BJ (cell line): ENCODE data around the gene DDX46. TPM values are rescaled to one million over a fixed set of nuclear protein-coding genes. Genes with fewer than 3 reads are reported as not detected.

Experiments used
- CTCF ChIA-PET: fragments of 350-600 bp; formaldehyde crosslinking; extraction: SDS; loops from one replicate; lab custom pipeline; 2021; ENCODE audit warnings: antibody characterized with exemption, inconsistent platforms; lab: Yijun Ruan, JAX
- POLR2A ChIA-PET: fragments of 300-600 bp; sonication (Branson Sonifier 250); formaldehyde crosslinking; extraction: SDS; loops from one replicate; lab custom pipeline; 2021; ENCODE audit warnings: antibody characterized with exemption; lab: Charles Lee
- DNase-seq: peaks from one replicate; pipeline ENCODE4 v3.0.0-alpha.2; 2011; ENCODE audit warnings: low read depth
- H3K27me3 ChIP-seq: 2 replicates; pipeline ENCODE4 v1.6.0; 2011; ENCODE audit warnings: low read length; ENCODE audit not compliant: control insufficient read depth, insufficient read depth
- H3K36me3 ChIP-seq: 2 replicates; pipeline ENCODE4 v1.5.1; 2011; ENCODE audit warnings: low read length; ENCODE audit not compliant: control insufficient read depth, insufficient read depth
- H3K4me3 ChIP-seq: 2 replicates; pipeline ENCODE4 v1.5.1; 2011; ENCODE audit warnings: low read depth, mild to moderate bottlenecking, control low read depth, low read length
- polyA plus RNA-seq: library from polyadenylated mRNA; depleted of rRNA; stranded (reverse); fragments of >200 nt; gene quantifications from 2 replicates; pipeline ENCODE4 v1.2.3, GENCODE V29; 2011
- TF ChIP-seq, protein P1 (sequence below): IDR thresholded peaks from 2 replicates; pipeline ENCODE4 v1.5.1; 2011; ENCODE audit warnings: low read depth, mild to moderate bottlenecking, control low read depth, inconsistent platforms, low read length, moderate library complexity; ENCODE audit not compliant: insufficient read depth

Gene DDX46
- polyA plus RNA-seq, 1 experiment, result 19.4 TPM

DNA sequence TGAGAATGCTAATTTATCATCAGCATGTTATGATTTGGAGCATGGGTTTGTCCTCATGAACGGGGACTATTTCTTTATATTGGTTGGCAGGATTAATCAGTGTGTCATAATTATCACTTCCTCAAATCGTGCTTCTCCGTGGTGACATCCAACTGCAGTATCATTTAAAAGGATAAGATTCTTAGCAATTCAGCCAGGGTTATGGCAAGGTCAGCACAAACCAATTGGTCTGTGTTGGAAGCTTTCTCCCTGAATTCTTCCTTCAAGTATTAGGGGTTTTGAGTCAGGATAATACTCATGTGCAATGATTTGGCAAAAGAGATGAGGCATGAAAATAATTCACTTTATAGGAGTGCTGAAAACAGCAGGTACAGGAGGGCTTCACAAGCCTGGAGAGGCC, 25.8 kb upstream of the DDX46 start:
- H3K27me3 ChIP-seq, result no peaks in the 10 kb centered on the region
- TF ChIP-seq, protein P1, sequence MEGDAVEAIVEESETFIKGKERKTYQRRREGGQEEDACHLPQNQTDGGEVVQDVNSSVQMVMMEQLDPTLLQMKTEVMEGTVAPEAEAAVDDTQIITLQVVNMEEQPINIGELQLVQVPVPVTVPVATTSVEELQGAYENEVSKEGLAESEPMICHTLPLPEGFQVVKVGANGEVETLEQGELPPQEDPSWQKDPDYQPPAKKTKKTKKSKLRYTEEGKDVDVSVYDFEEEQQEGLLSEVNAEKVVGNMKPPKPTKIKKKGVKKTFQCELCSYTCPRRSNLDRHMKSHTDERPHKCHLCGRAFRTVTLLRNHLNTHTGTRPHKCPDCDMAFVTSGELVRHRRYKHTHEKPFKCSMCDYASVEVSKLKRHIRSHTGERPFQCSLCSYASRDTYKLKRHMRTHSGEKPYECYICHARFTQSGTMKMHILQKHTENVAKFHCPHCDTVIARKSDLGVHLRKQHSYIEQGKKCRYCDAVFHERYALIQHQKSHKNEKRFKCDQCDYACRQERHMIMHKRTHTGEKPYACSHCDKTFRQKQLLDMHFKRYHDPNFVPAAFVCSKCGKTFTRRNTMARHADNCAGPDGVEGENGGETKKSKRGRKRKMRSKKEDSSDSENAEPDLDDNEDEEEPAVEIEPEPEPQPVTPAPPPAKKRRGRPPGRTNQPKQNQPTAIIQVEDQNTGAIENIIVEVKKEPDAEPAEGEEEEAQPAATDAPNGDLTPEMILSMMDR, result no peak
- ChIA-PET CTCF (no interaction called here), POLR2A (no interaction called here)
- no peak overlapping the region for H3K4me3 ChIP-seq
- no peaks in the 10 kb centered on the region for H3K36me3 ChIP-seq
- DNase-seq, result no peak

DNA sequence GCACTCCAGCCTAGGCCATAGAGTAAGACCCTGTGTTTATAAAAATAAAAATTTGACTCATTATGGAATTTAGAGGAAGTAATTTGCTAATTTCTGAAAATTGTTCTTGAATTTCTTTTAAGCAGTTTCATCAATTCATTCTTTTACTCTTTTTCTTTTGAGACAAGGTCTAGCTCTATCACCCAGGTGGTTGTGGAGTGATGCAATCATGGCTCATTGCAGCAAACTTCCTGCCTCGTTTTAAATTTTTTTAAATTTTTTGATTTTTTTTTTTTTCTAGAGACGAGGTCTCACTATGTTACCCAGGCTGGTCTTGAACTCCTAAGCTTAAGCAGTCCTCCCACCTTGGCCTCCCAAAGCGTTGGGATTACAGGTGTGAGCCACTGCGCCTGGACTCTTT, 23.3 kb upstream of the DDX46 start:
- no peak overlapping the region for H3K4me3 ChIP-seq
- no peaks in the 10 kb centered on the region for H3K27me3 ChIP-seq
- ChIA-PET POLR2A (no interaction called here), CTCF (interaction anchor here (2.5 kb wide), 1 partner anchor 169 kb away, joined by 10 read pairs; the partner anchor contains the start of gene PCBD2)
- no peaks in the 10 kb centered on the region for H3K36me3 ChIP-seq
- no peak for DNase-seq
- TF ChIP-seq, protein P1, result no peak

DNA sequence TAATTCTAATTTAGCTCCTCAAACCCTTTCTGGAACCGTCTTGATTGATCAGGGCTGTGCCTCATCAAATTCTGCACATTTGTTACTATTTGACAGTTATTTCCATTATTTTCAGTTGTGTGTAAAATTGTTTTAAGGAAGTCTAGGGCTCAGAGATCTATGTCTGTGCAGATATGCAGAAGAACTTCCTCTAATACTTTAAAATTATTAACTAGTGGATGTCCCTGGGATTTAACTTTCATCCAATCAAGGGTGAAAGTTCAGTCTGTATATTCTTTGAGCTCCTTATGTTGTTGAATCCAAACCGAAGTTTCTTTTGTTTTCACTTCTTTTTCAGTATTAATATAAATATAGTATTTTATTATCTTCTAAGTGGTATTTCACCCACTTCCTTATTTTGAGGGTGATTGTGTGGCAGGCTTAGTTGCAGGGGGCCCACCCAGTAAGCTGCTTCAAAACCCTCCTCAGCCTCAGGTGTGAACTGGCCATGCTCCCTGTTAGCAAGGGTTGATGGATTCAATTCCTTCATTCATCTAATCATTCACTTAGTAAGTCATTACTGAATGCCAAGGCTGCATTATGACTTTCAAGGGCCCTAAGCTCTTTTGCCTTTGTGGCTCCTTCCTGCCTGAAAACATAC, 22.3 kb upstream of the DDX46 start:
- ChIA-PET CTCF (interaction anchor here (2.5 kb wide), 1 partner anchor 168 kb away, joined by 10 read pairs; the partner anchor contains the start of gene PCBD2), POLR2A (no interaction called here)
- TF ChIP-seq, protein P1, result no peak
- H3K36me3 ChIP-seq, result no peaks in the 10 kb centered on the region
- no peak overlapping the region for H3K4me3 ChIP-seq
- DNase-seq, result no peak
- no peaks in the 10 kb centered on the region for H3K27me3 ChIP-seq

DNA sequence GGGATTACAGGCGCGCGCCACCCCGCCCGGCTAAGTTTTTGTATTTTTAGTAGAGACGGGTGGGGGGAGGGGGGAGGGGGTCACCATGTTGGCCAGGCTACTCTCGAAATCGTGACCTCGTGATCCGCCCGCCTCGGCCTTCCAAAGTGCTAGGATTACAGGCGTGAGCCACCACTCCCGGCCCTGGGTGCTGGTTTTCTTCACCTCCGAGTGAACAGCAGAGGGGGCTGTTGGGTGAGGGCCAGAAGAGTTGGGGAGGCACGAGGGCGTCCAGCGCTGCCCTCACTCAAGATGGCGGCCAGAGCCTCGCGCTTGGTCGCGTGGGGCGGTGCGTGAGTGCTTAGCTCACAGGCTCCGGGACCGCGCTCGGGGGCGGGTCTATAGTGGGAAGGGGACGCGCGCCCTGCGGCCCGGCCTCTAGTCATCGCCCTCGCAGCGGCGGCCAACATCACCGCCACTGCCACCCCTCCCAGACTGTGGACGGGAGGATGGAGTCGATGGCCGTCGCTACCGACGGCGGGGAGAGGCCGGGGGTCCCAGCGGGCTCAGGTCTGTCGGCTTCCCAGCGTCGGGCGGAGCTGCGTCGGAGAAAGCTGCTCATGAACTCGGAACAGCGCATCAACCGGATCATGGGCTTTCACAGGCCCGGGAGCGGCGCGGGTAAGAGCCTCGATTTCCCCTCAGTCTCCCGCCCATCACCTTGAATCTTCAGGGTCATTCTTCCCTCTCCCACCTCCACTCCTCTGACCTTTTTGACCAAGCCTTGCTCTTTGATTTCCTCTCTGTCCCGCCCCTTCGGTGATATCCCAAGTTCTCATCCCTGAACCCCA, 20.2 kb upstream of the DDX46 start, which contains the start of gene CAMLG:
Gene CAMLG, plus strand, starts transcription at position 416 of the 830 bp plus-strand sequence. Its CDS starts 73 bp downstream, at position 489.
- Histone ChIP-seq H3K4me3 (peak within 1 kb of the TSS; percentile 76), H3K27me3 (no peaks in the 10 kb centered on the region), H3K36me3 (no peaks in the 10 kb centered on the region)
- ChIA-PET CTCF (interaction anchor here (0.6 to 3.9 kb wide), 12 partner anchors 11 to 173 kb away, joined by 3 to 29 read pairs (median 4); partner anchors contain the start of genes DDX46 and PCBD2), POLR2A (interaction anchor here (0.5 to 1.0 kb wide), 4 partner anchors 19 to 107 kb away, joined by 3 to 4 read pairs (median 4); partner anchors contain the start of gene C5orf24)
- peak; percentile 85 for DNase-seq
- TF ChIP-seq, protein P1, result peak; percentile 67
